Measurements from ENCODE around the gene ITGA1.

The ITGA1 gene

GRCh38 chr5:52754051-52754450, 33.7 kb upstream of the ITGA1 start:
- H3K4me3 ChIP-seq (ENCODE audit: low read depth, low read length), result no peak overlapping the region
- H3K4me1 ChIP-seq (ENCODE audit: control insufficient read depth, insufficient read depth, low read length), result peaks cover 3% of the 10 kb centered on the region; the same call in 1 of the 2 replicates
- no peak overlapping the region for H3K9ac ChIP-seq (ENCODE audit: low read length)
- no peaks in the 10 kb centered on the region for H3K27me3 ChIP-seq (ENCODE audit: control insufficient read depth, insufficient read depth, low read length)
- H3K36me3 ChIP-seq (ENCODE audit: control insufficient read depth, insufficient read depth, low read length), result no peaks in the 10 kb centered on the region
- H3K27ac ChIP-seq (ENCODE audit: low read depth, low read length), result no peak overlapping the region
- no peaks in the 10 kb centered on the region for H3K9me3 ChIP-seq (ENCODE audit: control insufficient read depth, insufficient read depth, low read depth, low read length)

GRCh38 chr5:52757527-52757926, 30.2 kb upstream of the ITGA1 start:
- H3K9me3 ChIP-seq (ENCODE audit: control insufficient read depth, insufficient read depth, low read depth, low read length), result no peaks in the 10 kb centered on the region

GRCh38 chr5:52758014-52758413, 29.7 kb upstream of the ITGA1 start:
- no peak overlapping the region for H3K27ac ChIP-seq (ENCODE audit: low read depth, low read length)
- no peaks in the 10 kb centered on the region for H3K36me3 ChIP-seq (ENCODE audit: control insufficient read depth, insufficient read depth, low read length)
- H3K4me1 ChIP-seq (ENCODE audit: control insufficient read depth, insufficient read depth, low read length), result no peaks in the 10 kb centered on the region
- H3K9ac ChIP-seq (ENCODE audit: low read length), result no peak overlapping the region
- no peaks in the 10 kb centered on the region for H3K9me3 ChIP-seq (ENCODE audit: control insufficient read depth, insufficient read depth, low read depth, low read length)
- H3K4me3 ChIP-seq (ENCODE audit: low read depth, low read length), result no peak overlapping the region
- no peaks in the 10 kb centered on the region for H3K27me3 ChIP-seq (ENCODE audit: control insufficient read depth, insufficient read depth, low read length)

More at GRCh38 chr5:52757527-52757926, 30.2 kb upstream of the ITGA1 start:
- no peak overlapping the region for H3K9ac ChIP-seq (ENCODE audit: low read length)
- no peak overlapping the region for H3K4me3 ChIP-seq (ENCODE audit: low read depth, low read length)
- H3K27me3 ChIP-seq (ENCODE audit: control insufficient read depth, insufficient read depth, low read length), result no peaks in the 10 kb centered on the region
- no peak overlapping the region for H3K27ac ChIP-seq (ENCODE audit: low read depth, low read length)
- H3K4me1 ChIP-seq (ENCODE audit: control insufficient read depth, insufficient read depth, low read length), result no peaks in the 10 kb centered on the region
- H3K36me3 ChIP-seq (ENCODE audit: control insufficient read depth, insufficient read depth, low read length), result no peaks in the 10 kb centered on the region

GRCh38 chr5:52759331-52759730, 28.4 kb upstream of the ITGA1 start:
- Histone ChIP-seq H3K36me3 (ENCODE audit: control insufficient read depth, insufficient read depth, low read length) (no peaks in the 10 kb centered on the region), H3K4me3 (ENCODE audit: low read depth, low read length) (no peak overlapping the region), H3K4me1 (ENCODE audit: control insufficient read depth, insufficient read depth, low read length) (no peaks in the 10 kb centered on the region), H3K27ac (ENCODE audit: low read depth, low read length) (no peak overlapping the region), H3K9ac (ENCODE audit: low read length) (no peak overlapping the region), H3K27me3 (ENCODE audit: control insufficient read depth, insufficient read depth, low read length) (no peaks in the 10 kb centered on the region), H3K9me3 (ENCODE audit: control insufficient read depth, insufficient read depth, low read depth, low read length) (no peaks in the 10 kb centered on the region)

- Histone ChIP-seq H3K4me3 (ENCODE audit: low read depth, low read length) (no peak overlapping the region), H3K36me3 (ENCODE audit: control insufficient read depth, insufficient read depth, low read length) (no peaks in the 10 kb centered on the region), H3K9ac (ENCODE audit: low read length) (no peak overlapping the region), H3K27ac (ENCODE audit: low read depth, low read length) (no peak overlapping the region), H3K4me1 (ENCODE audit: control insufficient read depth, insufficient read depth, low read length) (no peaks in the 10 kb centered on the region), H3K27me3 (ENCODE audit: control insufficient read depth, insufficient read depth, low read length) (no peaks in the 10 kb centered on the region), H3K9me3 (ENCODE audit: control insufficient read depth, insufficient read depth, low read depth, low read length) (no peaks in the 10 kb centered on the region)
These were observed 26.9 kb upstream of the ITGA1 start for GRCh38 chr5:52760695-52761366.

GRCh38 chr5:52767217-52767743, 20.4 kb upstream of the ITGA1 start:
- H3K36me3 ChIP-seq (ENCODE audit: control insufficient read depth, insufficient read depth, low read length), result no peaks in the 10 kb centered on the region
- no peaks in the 10 kb centered on the region for H3K4me1 ChIP-seq (ENCODE audit: control insufficient read depth, insufficient read depth, low read length)
- no peak overlapping the region for H3K4me3 ChIP-seq (ENCODE audit: low read depth, low read length)
- no peak overlapping the region for H3K27ac ChIP-seq (ENCODE audit: low read depth, low read length)
- no peaks in the 10 kb centered on the region for H3K9me3 ChIP-seq (ENCODE audit: control insufficient read depth, insufficient read depth, low read depth, low read length)
- no peaks in the 10 kb centered on the region for H3K27me3 ChIP-seq (ENCODE audit: control insufficient read depth, insufficient read depth, low read length)
- H3K9ac ChIP-seq (ENCODE audit: low read length), result no peak overlapping the region

- no peak overlapping the region for H3K4me3 ChIP-seq (ENCODE audit: low read depth, low read length)
These were observed 19.8 kb upstream of the ITGA1 start for GRCh38 chr5:52767766-52768480.

GRCh38 chr5:52769061-52769460, 18.7 kb upstream of the ITGA1 start:
- H3K9ac ChIP-seq (ENCODE audit: low read length), result no peak overlapping the region
- H3K36me3 ChIP-seq (ENCODE audit: control insufficient read depth, insufficient read depth, low read length), result no peaks in the 10 kb centered on the region
- peaks cover 4% of the 10 kb centered on the region for H3K4me1 ChIP-seq (ENCODE audit: control insufficient read depth, insufficient read depth, low read length)
- H3K4me3 ChIP-seq (ENCODE audit: low read depth, low read length), result no peak overlapping the region
- no peaks in the 10 kb centered on the region for H3K27me3 ChIP-seq (ENCODE audit: control insufficient read depth, insufficient read depth, low read length)
- no peak overlapping the region for H3K27ac ChIP-seq (ENCODE audit: low read depth, low read length)
- no peaks in the 10 kb centered on the region for H3K9me3 ChIP-seq (ENCODE audit: control insufficient read depth, insufficient read depth, low read depth, low read length)

More at GRCh38 chr5:52767766-52768480, 19.8 kb upstream of the ITGA1 start:
- H3K27me3 ChIP-seq (ENCODE audit: control insufficient read depth, insufficient read depth, low read length), result no peaks in the 10 kb centered on the region
- H3K4me1 ChIP-seq (ENCODE audit: control insufficient read depth, insufficient read depth, low read length), result no peaks in the 10 kb centered on the region
- no peak overlapping the region for H3K27ac ChIP-seq (ENCODE audit: low read depth, low read length)
- H3K9me3 ChIP-seq (ENCODE audit: control insufficient read depth, insufficient read depth, low read depth, low read length), result no peaks in the 10 kb centered on the region
- H3K9ac ChIP-seq (ENCODE audit: low read length), result no peak overlapping the region
- H3K36me3 ChIP-seq (ENCODE audit: control insufficient read depth, insufficient read depth, low read length), result no peaks in the 10 kb centered on the region

- Histone ChIP-seq H3K9ac (ENCODE audit: low read length) (no peak overlapping the region), H3K9me3 (ENCODE audit: control insufficient read depth, insufficient read depth, low read depth, low read length) (no peaks in the 10 kb centered on the region), H3K36me3 (ENCODE audit: control insufficient read depth, insufficient read depth, low read length) (no peaks in the 10 kb centered on the region), H3K4me1 (ENCODE audit: control insufficient read depth, insufficient read depth, low read length) (peaks cover 7% of the 10 kb centered on the region), H3K27ac (ENCODE audit: low read depth, low read length) (no peak overlapping the region), H3K27me3 (ENCODE audit: control insufficient read depth, insufficient read depth, low read length) (no peaks in the 10 kb centered on the region), H3K4me3 (ENCODE audit: low read depth, low read length) (no peak overlapping the region)
These were observed 17.3 kb upstream of the ITGA1 start for GRCh38 chr5:52770287-52770939.

- Histone ChIP-seq H3K27ac (ENCODE audit: low read depth, low read length) (no peak overlapping the region), H3K9ac (ENCODE audit: low read length) (no peak overlapping the region), H3K27me3 (ENCODE audit: control insufficient read depth, insufficient read depth, low read length) (no peaks in the 10 kb centered on the region), H3K36me3 (ENCODE audit: control insufficient read depth, insufficient read depth, low read length) (no peaks in the 10 kb centered on the region), H3K4me3 (ENCODE audit: low read depth, low read length) (no peak overlapping the region), H3K4me1 (ENCODE audit: control insufficient read depth, insufficient read depth, low read length) (peaks cover 7% of the 10 kb centered on the region), H3K9me3 (ENCODE audit: control insufficient read depth, insufficient read depth, low read depth, low read length) (no peaks in the 10 kb centered on the region)
These were observed 16.2 kb upstream of the ITGA1 start for GRCh38 chr5:52771343-52772039.
